IMR-90 (cell line): ENCODE results near the gene CNST. TPM values are rescaled to one million over a fixed set of nuclear protein-coding genes. Genes with fewer than 3 reads are reported as not detected.

Experiments
- ATAC-seq: fragments of 200-7000 bp; cut with Tn5 transposase; 2 replicates; pipeline ENCODE4 v1.9.1; 2020; ENCODE audit warnings: low read depth, mild to moderate bottlenecking, moderate library complexity
- BruUV-seq: library from RNA; stranded (reverse); fragments of 400-500 nt; replicated peaks from 2 replicates; lab custom pipeline; 2021; lab: Mats Ljungman, UMichigan
- CTCF ChIA-PET: fragments of 300-600 bp; formaldehyde crosslinking; extraction: SDS; loops from one replicate; lab custom pipeline; 2021; ENCODE audit warnings: antibody characterized with exemption; lab: Yijun Ruan, JAX
- POLR2A ChIA-PET: fragments of 300-600 bp; sonication (Branson Sonifier 250); formaldehyde crosslinking; loops from one replicate; lab custom pipeline; 2022; ENCODE audit warnings: antibody characterized with exemption; ENCODE audit not compliant: unreplicated experiment; lab: Charles Lee
- DNase-seq: peaks from one replicate; pipeline ENCODE4 v3.0.0; 2013
- H2AFZ ChIP-seq: replicated peaks from 2 replicates; pipeline ENCODE3; 2013; ENCODE audit warnings: low read length, mild to moderate bottlenecking; ENCODE audit not compliant: poor library complexity
- H2AK5ac ChIP-seq: 2 replicates; pipeline ENCODE4 v1.6.1; 2013; ENCODE audit warnings: low read depth, low read length, inconsistent platforms
- H2AK9ac ChIP-seq: replicated peaks from 2 replicates; pipeline ENCODE3; 2013; ENCODE audit warnings: mild to moderate bottlenecking, low read depth, low read length, moderate library complexity; ENCODE audit not compliant: poor library complexity
- H2BK120ac ChIP-seq: 2 replicates; pipeline ENCODE4 v1.6.1; 2013; ENCODE audit warnings: low read depth, low read length, inconsistent platforms
- H2BK15ac ChIP-seq: 3 replicates; pipeline ENCODE4 v1.6.1; 2013; ENCODE audit warnings: low read depth, low read length, inconsistent platforms
- H2BK20ac ChIP-seq: 2 replicates; pipeline ENCODE4 v1.6.1; 2013; ENCODE audit warnings: low read depth, mild to moderate bottlenecking, inconsistent platforms, low read length, moderate library complexity
- H2BK5ac ChIP-seq: 2 replicates; pipeline ENCODE4 v1.6.1; 2013; ENCODE audit warnings: mild to moderate bottlenecking, low read depth, low read length, inconsistent platforms; ENCODE audit not compliant: poor library complexity, severe bottlenecking
- H3K14ac ChIP-seq: replicated peaks from 2 replicates; pipeline ENCODE4 v1.6.1; 2013; ENCODE audit warnings: low read depth, low read length, inconsistent platforms
- H3K18ac ChIP-seq: 2 replicates; pipeline ENCODE4 v1.6.1; 2013; ENCODE audit warnings: low read depth, low read length, control low read depth
- H3K23ac ChIP-seq: 2 replicates; pipeline ENCODE4 v1.6.1; 2013; ENCODE audit warnings: low read depth, low read length, inconsistent platforms
- H3K27ac ChIP-seq: 2 replicates; pipeline ENCODE4 v1.5.1; 2013; ENCODE audit warnings: mild to moderate bottlenecking, control low read depth, low read length; ENCODE audit not compliant: insufficient read depth
- H3K27me3 ChIP-seq: 2 replicates; pipeline ENCODE4 v1.6.1; 2013; ENCODE audit warnings: low read length; ENCODE audit not compliant: control insufficient read depth, insufficient read depth
- H3K36me3 ChIP-seq: 2 replicates; pipeline ENCODE4 v1.6.1; 2013; ENCODE audit warnings: low read length, mixed read lengths; ENCODE audit not compliant: control insufficient read depth, insufficient read depth
- H3K4ac ChIP-seq: 2 replicates; pipeline ENCODE4 v1.6.1; 2013; ENCODE audit warnings: low read depth, low read length, inconsistent platforms
- H3K4me1 ChIP-seq: 2 replicates; pipeline ENCODE4 v1.6.1; 2013; ENCODE audit warnings: low read length, mixed read lengths; ENCODE audit not compliant: control insufficient read depth, insufficient read depth
- H3K4me2 ChIP-seq: 2 replicates; pipeline ENCODE4 v1.6.1; 2013; ENCODE audit warnings: low read depth, mild to moderate bottlenecking, control low read depth, low read length, moderate library complexity
- H3K4me3 ChIP-seq: 2 replicates; pipeline ENCODE4 v1.5.1; 2013; ENCODE audit warnings: low read depth, mild to moderate bottlenecking, control low read depth, low read length, moderate library complexity; ENCODE audit not compliant: insufficient read depth
- H3K56ac ChIP-seq: 2 replicates; pipeline ENCODE4 v1.6.1; 2013; ENCODE audit warnings: low read length, inconsistent platforms; ENCODE audit not compliant: insufficient read depth; ENCODE audit errors: extremely low read depth
- H3K79me1 ChIP-seq, 2 experiments: 2 replicates each; pipeline ENCODE4 v1.6.1; 2013; ENCODE audit warnings: low read length in 2 of 2, inconsistent platforms in 1 of 2, low read depth in 1 of 2
- H3K9ac ChIP-seq: 2 replicates; pipeline ENCODE4 v1.6.1; 2013; ENCODE audit warnings: low read depth, low read length, control low read depth
- H3K9me1 ChIP-seq: 2 replicates; pipeline ENCODE4 v1.6.1; 2013; ENCODE audit warnings: low read length, inconsistent platforms; ENCODE audit not compliant: insufficient read depth
- H3K9me3 ChIP-seq: 2 replicates; pipeline ENCODE4 v1.6.1; 2013; ENCODE audit warnings: low read length; ENCODE audit not compliant: control insufficient read depth, insufficient read depth
- H4K20me1 ChIP-seq: 2 replicates; pipeline ENCODE4 v1.6.1; 2013; ENCODE audit warnings: low read length, inconsistent platforms; ENCODE audit not compliant: insufficient read depth
- H4K5ac ChIP-seq: 2 replicates; pipeline ENCODE4 v1.6.1; 2013; ENCODE audit warnings: mild to moderate bottlenecking, low read depth, low read length, control low read depth
- H4K8ac ChIP-seq, 2 experiments: 2 replicates each; pipeline ENCODE4 v1.6.1; 2013; ENCODE audit warnings: low read depth in 2 of 2, low read length in 2 of 2, control low read depth in 1 of 2, inconsistent platforms in 1 of 2
- H4K91ac ChIP-seq: 2 replicates; pipeline ENCODE4 v1.6.1; 2013; ENCODE audit warnings: low read depth, low read length, inconsistent platforms; ENCODE audit not compliant: insufficient read depth
- BHLHE40 ChIP-seq: fragments of 150-350 bp; IDR thresholded peaks from 2 replicates; pipeline ENCODE4 v1.6.1; 2016; ENCODE audit warnings: mild to moderate bottlenecking, low read depth, low read length
- CEBPB ChIP-seq: IDR thresholded peaks from 2 replicates; pipeline ENCODE4 v1.6.1; 2012; ENCODE audit warnings: low read depth, low read length, improper control_type of control experiment
- CHD1 ChIP-seq: IDR thresholded peaks from 2 replicates; pipeline ENCODE4 v1.6.1; 2012; ENCODE audit warnings: low read depth, low read length, improper control_type of control experiment
- CTCF ChIP-seq: conservative IDR thresholded peaks from 2 replicates; pipeline ENCODE4 v1.5.1; 2012; ENCODE audit warnings: mild to moderate bottlenecking, low read depth, low read length, improper control_type of control experiment
- ELK1 ChIP-seq: fragments of 150-350 bp; IDR thresholded peaks from 2 replicates; pipeline ENCODE4 v1.6.1; 2016; ENCODE audit warnings: low read depth, mild to moderate bottlenecking, low read length, moderate library complexity, borderline replicate concordance
- FOS ChIP-seq: fragments of 150-350 bp; IDR thresholded peaks from 2 replicates; pipeline ENCODE4 v1.6.1; 2016; ENCODE audit warnings: low read depth, low read length
- MAFK ChIP-seq: IDR thresholded peaks from 2 replicates; pipeline ENCODE4 v1.6.1; 2012; ENCODE audit warnings: low read depth, low read length, improper control_type of control experiment
- MXI1 ChIP-seq: IDR thresholded peaks from 2 replicates; pipeline ENCODE4 v1.6.1; 2012; ENCODE audit warnings: low read depth, mild to moderate bottlenecking, low read length, moderate library complexity, borderline replicate concordance
- NFE2L2 ChIP-seq: fragments of 150-350 bp; IDR thresholded peaks from 2 replicates; pipeline ENCODE4 v1.6.1; 2016; ENCODE audit warnings: low read depth, mild to moderate bottlenecking, low read length
- POLR2A ChIP-seq: IDR thresholded peaks from 2 replicates; pipeline ENCODE4 v1.6.1; 2012; ENCODE audit warnings: mild to moderate bottlenecking, low read depth, low read length
- RAD21 ChIP-seq: IDR thresholded peaks from 2 replicates; pipeline ENCODE4 v1.6.1; 2012; ENCODE audit warnings: low read length, improper control_type of control experiment
- RCOR1 ChIP-seq: IDR thresholded peaks from 2 replicates; pipeline ENCODE4 v1.6.1; 2012; ENCODE audit warnings: mild to moderate bottlenecking, low read length, improper control_type of control experiment; ENCODE audit not compliant: insufficient replicate concordance
- RFX5 ChIP-seq: IDR thresholded peaks from 2 replicates; pipeline ENCODE4 v1.8.0; 2012; ENCODE audit warnings: low read depth, mild to moderate bottlenecking, low read length, moderate library complexity
- SMC3 ChIP-seq: fragments of 150-350 bp; IDR thresholded peaks from 2 replicates; pipeline ENCODE4 v1.6.1; 2016; ENCODE audit warnings: low read depth, mild to moderate bottlenecking, antibody characterized with exemption, low read length, moderate library complexity
- USF2 ChIP-seq: fragments of 150-350 bp; IDR thresholded peaks from 2 replicates; pipeline ENCODE4 v1.6.1; 2017; ENCODE audit warnings: mild to moderate bottlenecking, antibody characterized with exemption, low read length, low read depth
- WGBS, 2 experiments: methylation state at CpG; one replicate each; pipeline versions ENCODE4 v1.1.5 to v1.1.7; 2013; ENCODE audit warnings: missing lambda C conversion rate in 2 of 2; ENCODE audit not compliant: insufficient read length in 1 of 2; ENCODE audit errors: extremely low coverage in 2 of 2; 5-methylcytosine and 5-hydroxymethylcytosine counted together
- dilution Hi-C: fragments of 300-500 bp; cut with HindIII; formaldehyde crosslinking; loops from one replicate; pipeline ENCODE4 v1.14.3; 2018; ENCODE audit warnings: low sequenced_read_pairs; ENCODE audit not compliant: unreplicated experiment
- in situ Hi-C: fragments of 300-500 bp; cut with MboI; formaldehyde crosslinking; loops from 3 replicates; pipeline ENCODE4 v1.14.3; 2019; ENCODE audit warnings: low sequenced_read_pairs, inconsistent platforms, mixed read lengths
- intact Hi-C: fragments of 100-400 bp; cut with micrococcal nuclease; formaldehyde crosslinking; loops from 2 replicates; pipeline ENCODE4 v1.10.0; 2022
- polyA plus RNA-seq, 3 experiments: library from polyadenylated mRNA; depleted of rRNA; stranded (reverse); fragments of >200 nt; gene quantifications; 2 replicates each; pipeline ENCODE4 v1.2.3, GENCODE V29; 2012; ENCODE audit warnings: low replicate concordance in 1 of 3
- total RNA-seq: library from RNA; depleted of rRNA; stranded (reverse); fragments of >200 nt; gene quantifications from 2 replicates; pipeline ENCODE4 v1.2.3, GENCODE V29; 2012

The CNST gene
- total and polyA plus RNA-seq, 2 of the 4 experiments (the other 2 are of a cell fraction), result 15.4 to 25.5 TPM

GRCh38 chr1:246583056-246583440, 16.8 kb downstream of the CNST start:
- H2AK9ac ChIP-seq, result no peak overlapping the region
- H3K4me1 ChIP-seq, result peaks cover 16% of the 10 kb centered on the region
- no peak overlapping the region for H3K14ac ChIP-seq
- 0 out of 2 replicates have a peak, but pooled peaks cover 4% of the 10 kb centered on the region for H3K36me3 ChIP-seq
- CTCF ChIA-PET, result interaction anchor here (1.1 kb wide), 1 partner anchor 16 kb away, joined by 3 read pairs; no protein-coding TSS in a partner anchor
- no peak for DNase-seq
- intact Hi-C loops (no loop called here), in situ Hi-C loops (no loop called here), dilution Hi-C loops (no loop called here)
- 0 out of 2 replicates have a peak overlapping the region, but pooled peaks have one; percentile 9 for H2BK120ac ChIP-seq
- H2BK20ac ChIP-seq, result no peak overlapping the region
- WGBS, 2 experiments, result no CpG with 5 or more reads among the region's 2 CpGs
- no peak for ATAC-seq
- no peak overlapping the region for H4K8ac ChIP-seq
- POLR2A ChIA-PET, result no interaction called here
- no peak overlapping the region for H3K56ac ChIP-seq
- peaks cover 22 to 69% of the 10 kb centered on the region in 2 experiments for H3K79me1 ChIP-seq
- H3K9me3 ChIP-seq, result no peaks in the 10 kb centered on the region
- BruUV-seq, result no TSS peak
- H3K4me2 ChIP-seq, result peak overlapping the region; percentile 22
- no peak overlapping the region for H2BK5ac ChIP-seq
- TF ChIP-seq CEBPB (no peak), USF2 (no peak), MXI1 (no peak), NFE2L2 (no peak), CHD1 (no peak), RCOR1 (no peak), MAFK (no peak), FOS (no peak), POLR2A (no peak), ELK1 (no peak), SMC3 (no peak), RFX5 (no peak), BHLHE40 (no peak), CTCF (no peak), RAD21 (no peak)
- peak overlapping the region; percentile 2; the same call in 1 of the 2 replicates for H2AK5ac ChIP-seq
- no peak overlapping the region for H3K4me3 ChIP-seq
- peaks cover 11% of the 10 kb centered on the region; the same call in 1 of the 2 replicates for H3K9me1 ChIP-seq
- H3K23ac ChIP-seq, result peak overlapping the region; percentile 58; the same call in 1 of the 2 replicates
- H4K20me1 ChIP-seq, result no peaks in the 10 kb centered on the region; the same call in 1 of the 2 replicates
- 0 out of 2 replicates have a peak overlapping the region, but pooled peaks have one; percentile 61 for H3K18ac ChIP-seq
- H3K27ac ChIP-seq, result no peak overlapping the region
- no peak overlapping the region for H3K9ac ChIP-seq
- peak overlapping the region; percentile 78; the same call in 1 of the 2 replicates for H4K5ac ChIP-seq
- H2BK15ac ChIP-seq, result no peak overlapping the region
- no peak overlapping the region for H4K91ac ChIP-seq
- H3K27me3 ChIP-seq, result no peaks in the 10 kb centered on the region
- H2AFZ ChIP-seq, result no peak overlapping the region
- no peak overlapping the region; the same call in 1 of the 2 replicates for H3K4ac ChIP-seq
